T-helper 2 cell treated with Interferon-gamma antibody and Interleukin-4, amounts not matched to agents 5 μg/mL and 100 μg/mL, for 36 hours (primary cell): ENCODE data around the gene BICRAL.
"Not testable (repeated sequence)": the region's sequence is repeated elsewhere in the genome, so short reads cannot be mapped to it uniquely, and the experiment has no call there.

ENCODE experiments used
- DNase-seq: peaks from one replicate; pipeline ENCODE4 v3.0.0; 2021; ENCODE audit warnings: low spot score
- H3K27ac Mint-ChIP-seq: one replicate; pipeline ENCODE4 v1.8.0; 2021; ENCODE audit warnings: mild to moderate bottlenecking, mixed read lengths
- H3K27me3 Mint-ChIP-seq: one replicate; pipeline ENCODE4 v1.8.0; 2021; ENCODE audit warnings: low read depth, mixed read lengths
- H3K36me3 Mint-ChIP-seq: one replicate; pipeline ENCODE4 v1.8.0; 2021; ENCODE audit warnings: low read depth, mixed read lengths
- H3K4me1 Mint-ChIP-seq: one replicate; pipeline ENCODE4 v1.8.0; 2021; ENCODE audit warnings: low read depth, mixed read lengths
- H3K4me3 Mint-ChIP-seq: one replicate; pipeline ENCODE4 v1.8.0; 2022; ENCODE audit warnings: mild to moderate bottlenecking, moderate library complexity, mixed read lengths
- H3K9me3 Mint-ChIP-seq: one replicate; pipeline ENCODE4 v1.8.0; 2021; ENCODE audit warnings: mixed read lengths

The BICRAL gene

DNA sequence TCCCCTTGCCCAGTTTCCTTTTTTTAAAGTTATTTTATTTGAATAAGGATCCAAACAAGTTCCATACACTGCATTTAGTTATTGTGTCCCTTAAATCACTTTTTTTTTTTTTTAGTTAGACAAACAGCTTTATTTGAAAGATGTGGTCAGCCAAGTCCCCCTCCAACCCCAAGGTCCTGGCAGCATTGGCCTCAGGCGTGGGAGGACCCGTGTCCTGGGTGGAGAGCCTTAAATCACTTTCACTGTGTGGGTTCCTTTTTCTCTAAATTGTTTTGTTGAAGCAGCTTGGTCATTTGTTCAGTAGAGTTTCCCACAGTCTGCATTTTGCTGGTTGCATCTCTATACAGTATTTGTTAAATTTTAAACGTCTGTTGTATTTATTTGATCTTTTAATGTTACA lies 30.8 kb upstream of the BICRAL start:
- no peaks in the 10 kb centered on the region for H3K9me3 Mint-ChIP-seq
- H3K4me3 Mint-ChIP-seq = no peak overlapping the region
- peaks cover 15% of the 10 kb centered on the region for H3K36me3 Mint-ChIP-seq
- no peaks in the 10 kb centered on the region for H3K27me3 Mint-ChIP-seq
- peaks cover 17% of the 10 kb centered on the region for H3K4me1 Mint-ChIP-seq
- no peak overlapping the region for H3K27ac Mint-ChIP-seq
- DNase-seq = no peak

DNA sequence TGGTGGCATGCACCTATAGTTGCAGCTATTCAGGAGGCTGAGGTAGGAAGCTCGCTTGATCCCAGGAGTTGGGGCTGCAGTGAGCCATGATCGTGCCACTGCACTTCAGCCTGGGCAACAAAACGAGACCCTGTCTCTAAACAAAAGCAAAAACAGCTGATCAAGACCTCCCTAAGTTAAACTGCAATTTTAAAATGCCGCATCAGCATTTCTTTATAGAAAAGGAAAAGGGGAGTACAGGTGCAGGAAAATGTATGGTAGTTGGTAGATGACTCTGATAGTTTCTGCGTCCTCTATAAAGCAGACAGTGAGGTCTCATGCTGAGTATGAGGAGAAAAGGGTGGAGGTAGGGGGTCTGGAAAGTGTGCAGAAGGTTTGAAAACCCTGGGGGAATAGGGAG lies 27.1 kb upstream of the BICRAL start:
- Mint-ChIP-seq H3K36me3 (peaks cover 16% of the 10 kb centered on the region), H3K4me1 (no peaks in the 10 kb centered on the region), H3K27me3 (no peaks in the 10 kb centered on the region), H3K9me3 (no peaks in the 10 kb centered on the region), H3K4me3 (no peak overlapping the region), H3K27ac (no peak overlapping the region)
- DNase-seq = no peak

DNA sequence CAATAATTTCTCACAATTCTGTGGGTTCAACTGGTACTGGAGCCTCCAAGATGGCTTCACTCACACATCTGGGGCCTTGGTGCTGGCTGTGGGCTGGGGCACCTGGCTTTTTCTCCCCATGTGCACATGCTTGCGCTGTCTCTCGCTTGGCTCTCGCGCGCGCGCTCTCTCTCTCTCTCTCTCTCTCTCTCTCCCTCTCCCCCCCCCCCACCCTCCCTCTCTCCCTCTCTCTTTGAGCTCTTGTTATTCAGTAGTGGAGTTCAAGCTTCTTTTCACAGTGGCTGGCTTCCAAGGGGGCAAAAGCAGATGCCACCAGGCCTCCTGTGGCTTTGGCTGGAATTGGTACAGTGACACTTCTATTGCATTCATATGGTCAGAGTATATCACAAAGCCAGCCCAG lies 25.1 kb upstream of the BICRAL start:
- Mint-ChIP-seq H3K4me1 (peaks cover 3% of the 10 kb centered on the region), H3K4me3 (no peak overlapping the region), H3K9me3 (no peaks in the 10 kb centered on the region), H3K27ac (no peak overlapping the region), H3K36me3 (peaks cover 12% of the 10 kb centered on the region), H3K27me3 (no peaks in the 10 kb centered on the region)
- DNase-seq = no peak

DNA sequence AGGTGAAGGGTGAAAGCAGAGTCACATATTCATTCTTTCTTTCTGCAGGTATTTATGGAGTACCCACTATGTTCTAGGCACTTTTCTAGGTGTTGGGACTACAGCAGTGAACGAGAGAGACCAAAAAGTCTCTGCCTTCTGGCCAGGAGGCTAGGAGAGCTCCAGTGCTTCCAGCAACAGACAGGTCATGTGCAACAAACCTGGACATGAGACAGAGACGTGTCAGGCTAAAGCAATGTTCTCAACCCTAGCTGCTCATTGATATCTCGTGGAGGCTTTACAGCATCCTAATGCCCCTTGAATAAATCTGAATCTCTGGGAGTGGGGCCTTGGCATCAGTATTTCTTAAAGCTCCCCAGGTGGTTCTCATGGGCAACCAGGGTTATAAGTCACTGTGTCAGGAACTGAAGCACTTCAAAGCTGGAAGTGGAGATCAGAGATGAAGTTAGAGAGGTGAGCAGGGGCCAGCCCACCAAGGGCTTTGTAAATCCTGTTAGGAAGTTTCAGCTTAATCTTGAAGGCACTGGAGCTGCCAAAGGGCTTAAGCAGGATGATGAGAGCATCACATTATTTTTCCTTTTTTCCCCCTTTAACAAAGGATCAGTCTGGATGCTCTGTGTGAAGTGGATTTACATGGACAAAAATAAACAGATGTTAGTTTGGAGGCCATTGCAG lies 23.0 kb upstream of the BICRAL start:
- H3K9me3 Mint-ChIP-seq = no peaks in the 10 kb centered on the region
- H3K36me3 Mint-ChIP-seq = peaks cover 8% of the 10 kb centered on the region
- peaks cover 10% of the 10 kb centered on the region for H3K4me1 Mint-ChIP-seq
- H3K4me3 Mint-ChIP-seq = no peak overlapping the region
- no peaks in the 10 kb centered on the region for H3K27me3 Mint-ChIP-seq
- DNase-seq = no peak
- no peak overlapping the region for H3K27ac Mint-ChIP-seq

DNA sequence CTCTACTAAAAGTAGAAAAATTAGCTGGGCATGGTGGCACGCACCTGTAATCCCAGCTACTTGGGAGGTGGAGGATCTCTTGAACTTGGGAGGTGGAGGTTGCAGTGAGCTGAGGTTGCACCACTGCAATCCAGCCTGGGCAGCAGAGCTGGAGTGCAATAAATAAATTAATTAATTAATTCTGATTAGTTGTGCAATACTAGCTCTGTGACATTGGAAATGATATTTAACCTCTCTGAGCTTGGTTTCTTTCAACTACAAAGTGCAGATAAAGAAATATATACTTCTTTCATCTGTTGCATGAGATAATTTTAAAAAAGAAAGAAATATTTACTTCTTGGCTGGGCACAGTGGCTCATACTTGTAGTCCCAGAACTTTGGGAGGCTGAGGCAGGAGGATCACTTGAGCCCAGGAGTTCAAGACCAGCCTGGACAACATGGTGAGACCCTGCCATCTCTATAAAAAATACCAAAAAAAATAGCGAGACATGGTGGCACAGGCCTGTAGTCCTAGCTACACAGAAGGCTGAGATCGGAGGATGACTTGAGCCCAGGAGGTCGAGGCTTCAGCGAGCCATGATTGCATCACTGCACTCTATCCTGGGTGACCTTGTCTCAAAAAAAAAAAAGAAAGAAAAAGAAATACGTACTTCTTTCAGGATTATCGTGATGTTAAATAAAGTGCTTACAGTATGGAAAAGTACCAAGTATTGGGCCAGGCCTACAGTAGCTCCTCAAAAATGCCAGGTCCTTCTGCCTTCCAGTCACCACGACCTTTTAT lies 20.4 kb upstream of the BICRAL start:
- H3K4me1 Mint-ChIP-seq = peaks cover 14% of the 10 kb centered on the region
- H3K4me3 Mint-ChIP-seq = no peak overlapping the region
- H3K9me3 Mint-ChIP-seq = no peaks in the 10 kb centered on the region
- no peak for DNase-seq
- no peaks in the 10 kb centered on the region for H3K27me3 Mint-ChIP-seq
- H3K36me3 Mint-ChIP-seq = peaks cover 2% of the 10 kb centered on the region
- no peak overlapping the region for H3K27ac Mint-ChIP-seq

DNA sequence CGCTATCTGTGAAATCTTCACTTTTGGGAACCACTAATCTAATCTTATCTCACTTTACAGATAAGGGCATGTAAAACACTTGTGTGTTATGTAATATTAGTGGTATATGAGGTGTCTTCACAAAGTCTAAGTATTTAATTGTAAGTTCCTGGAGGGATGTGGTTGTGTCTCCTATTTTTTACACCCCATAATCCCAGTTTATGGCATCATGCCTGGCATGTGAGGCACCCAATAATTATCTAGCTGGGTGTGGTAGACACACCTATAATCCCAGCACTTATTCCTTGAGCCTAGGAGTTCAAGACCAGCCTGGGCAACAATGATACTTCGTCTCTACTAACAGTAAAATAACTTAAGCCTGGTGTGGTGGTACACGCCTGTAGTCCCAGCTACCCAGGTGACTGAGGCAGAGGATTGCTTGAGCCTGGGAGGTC lies 19.4 kb upstream of the BICRAL start:
- no peak overlapping the region for H3K4me3 Mint-ChIP-seq
- DNase-seq = no peak
- H3K36me3 Mint-ChIP-seq = peaks cover 4% of the 10 kb centered on the region
- H3K9me3 Mint-ChIP-seq = no peaks in the 10 kb centered on the region
- no peaks in the 10 kb centered on the region for H3K27me3 Mint-ChIP-seq
- H3K27ac Mint-ChIP-seq = no peak overlapping the region
- peaks cover 14% of the 10 kb centered on the region for H3K4me1 Mint-ChIP-seq

DNA sequence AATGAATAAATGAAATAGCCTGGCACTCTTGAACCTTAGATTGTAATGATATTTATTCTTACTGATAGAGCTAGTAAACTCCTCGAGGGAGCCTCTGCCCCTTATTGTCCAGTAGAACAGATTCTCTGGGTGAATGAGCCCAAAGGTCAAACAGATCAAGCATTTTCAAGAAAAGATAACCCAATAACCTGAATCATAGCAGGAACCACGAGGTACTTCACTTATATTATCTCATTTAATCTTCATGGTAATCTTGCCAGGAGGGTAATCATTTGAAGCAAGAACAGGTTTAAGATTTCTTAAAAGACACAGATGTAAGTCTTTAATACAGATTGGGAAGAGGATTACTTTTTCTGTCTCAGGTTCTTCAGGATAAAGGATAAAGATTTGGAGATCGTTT lies 18.9 kb upstream of the BICRAL start:
- no peaks in the 10 kb centered on the region for H3K27me3 Mint-ChIP-seq
- H3K9me3 Mint-ChIP-seq = no peaks in the 10 kb centered on the region
- peaks cover 18% of the 10 kb centered on the region for H3K4me1 Mint-ChIP-seq
- H3K4me3 Mint-ChIP-seq = no peak overlapping the region
- H3K27ac Mint-ChIP-seq = no peak overlapping the region
- H3K36me3 Mint-ChIP-seq = peaks cover 9% of the 10 kb centered on the region
- no peak for DNase-seq

DNA sequence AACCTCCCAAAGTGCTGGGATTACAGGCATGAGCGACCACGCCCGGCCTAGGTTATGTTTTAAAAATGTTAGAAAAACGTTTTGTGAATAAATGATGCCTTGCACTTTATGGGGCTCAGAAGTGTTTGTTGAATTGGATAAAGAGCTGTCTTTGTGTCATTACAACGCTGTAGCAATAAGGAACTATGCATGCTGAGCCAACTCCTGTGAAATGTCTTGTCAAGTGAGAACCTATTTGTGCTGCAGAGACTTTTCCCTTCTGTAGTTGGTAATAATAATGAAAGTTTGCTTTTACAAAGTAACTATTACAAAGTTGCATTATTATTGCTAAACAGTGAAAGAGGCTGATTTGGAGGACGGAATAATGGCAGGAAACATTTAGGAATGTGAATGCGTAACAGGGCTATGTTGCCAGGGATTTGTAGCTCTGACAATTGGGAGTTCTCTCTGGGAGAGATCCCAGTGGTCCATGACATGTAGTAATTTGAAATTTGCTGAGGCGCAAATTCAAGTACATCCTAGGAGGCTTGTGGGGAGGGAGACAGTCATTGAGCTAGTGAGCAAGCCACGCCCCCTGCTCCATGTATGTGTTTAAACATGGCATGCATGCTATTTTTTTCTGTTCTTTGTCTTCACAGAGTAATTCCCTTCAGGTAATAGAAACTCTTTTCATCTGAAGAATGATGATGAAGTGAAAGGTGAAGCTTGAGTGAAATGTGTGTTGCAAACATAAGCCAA lies 16.8 kb upstream of the BICRAL start:
- Mint-ChIP-seq H3K9me3 (no peaks in the 10 kb centered on the region), H3K36me3 (peaks cover 13% of the 10 kb centered on the region), H3K27me3 (no peaks in the 10 kb centered on the region), H3K4me3 (no peak overlapping the region), H3K27ac (peak overlapping the region; percentile 12), H3K4me1 (peaks cover 27% of the 10 kb centered on the region)
- DNase-seq = no peak

DNA sequence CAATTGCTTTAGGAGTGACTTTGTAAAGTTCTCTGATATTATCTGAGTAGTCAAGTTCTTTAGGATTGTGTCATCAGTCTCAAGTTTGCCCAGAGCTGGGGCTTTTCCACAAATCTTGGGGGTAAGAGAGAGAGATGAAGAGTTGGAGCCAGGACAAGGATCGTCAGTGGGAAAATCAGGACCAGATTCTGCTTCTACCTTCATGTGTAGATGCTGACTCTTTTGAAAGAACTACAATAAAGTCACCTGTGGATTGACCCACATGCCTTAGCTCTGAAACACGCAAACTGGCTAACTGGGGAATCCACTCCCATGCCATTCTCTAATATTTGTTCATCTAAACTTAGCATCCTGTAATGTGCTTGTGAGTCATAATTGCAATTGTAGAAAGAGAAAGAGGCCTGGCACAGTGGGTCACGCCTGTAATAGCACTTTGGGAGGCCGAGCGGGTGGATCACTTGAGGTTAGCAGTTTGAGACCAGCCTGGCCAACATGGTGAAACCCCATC lies 15.6 kb upstream of the BICRAL start:
- Mint-ChIP-seq H3K27me3 (no peaks in the 10 kb centered on the region), H3K4me1 (peaks cover 30% of the 10 kb centered on the region), H3K4me3 (no peak overlapping the region), H3K36me3 (peaks cover 15% of the 10 kb centered on the region), H3K27ac (no peak overlapping the region), H3K9me3 (no peaks in the 10 kb centered on the region)
- no peak for DNase-seq

DNA sequence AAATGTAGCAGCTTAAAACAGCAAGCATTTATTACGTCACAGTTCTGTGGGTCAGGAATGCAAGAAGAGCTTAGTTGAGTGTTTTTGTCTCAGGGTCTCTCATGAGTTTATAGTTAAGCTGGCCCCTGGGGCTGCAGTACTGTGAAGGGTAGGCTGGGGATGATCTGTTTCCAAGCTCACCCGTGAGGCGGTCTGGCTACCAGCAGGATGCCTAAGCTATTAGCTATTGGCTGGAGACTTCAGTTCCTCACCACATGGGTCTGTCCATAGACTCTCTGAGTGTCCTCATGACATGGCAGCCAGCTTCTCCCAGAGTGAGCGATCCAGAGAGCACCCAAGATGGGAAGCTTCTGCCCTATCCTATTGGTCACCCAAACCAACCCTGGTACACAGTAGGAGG lies 12.8 kb upstream of the BICRAL start:
- peaks cover 18% of the 10 kb centered on the region for H3K36me3 Mint-ChIP-seq
- H3K4me1 Mint-ChIP-seq = peaks cover 41% of the 10 kb centered on the region
- DNase-seq = no peak
- H3K27ac Mint-ChIP-seq = no peak overlapping the region
- no peaks in the 10 kb centered on the region for H3K9me3 Mint-ChIP-seq
- no peaks in the 10 kb centered on the region for H3K27me3 Mint-ChIP-seq
- H3K4me3 Mint-ChIP-seq = no peak overlapping the region

DNA sequence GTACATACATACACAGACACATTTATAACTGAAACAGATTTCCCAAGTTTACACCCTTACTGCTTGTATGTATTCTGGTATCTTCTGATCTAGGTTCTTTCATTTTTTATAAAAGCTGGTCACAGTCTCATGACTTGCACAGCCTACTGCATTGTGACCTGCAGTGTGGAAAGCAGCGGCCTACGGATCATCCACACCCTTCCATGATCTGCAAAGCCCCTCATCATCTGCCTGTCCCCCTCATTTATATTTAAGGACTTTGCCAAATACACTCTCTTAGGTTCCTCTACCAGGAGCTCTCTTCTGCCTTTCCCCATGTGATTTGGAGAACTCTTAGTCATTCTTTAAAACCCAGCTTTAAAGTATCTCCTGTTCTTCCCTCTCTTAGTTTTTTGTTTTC lies 12.0 kb upstream of the BICRAL start:
- peak overlapping the region; percentile 66 for H3K27ac Mint-ChIP-seq
- H3K27me3 Mint-ChIP-seq = no peaks in the 10 kb centered on the region
- H3K9me3 Mint-ChIP-seq = no peaks in the 10 kb centered on the region
- no peak overlapping the region for H3K4me3 Mint-ChIP-seq
- no peak for DNase-seq
- H3K36me3 Mint-ChIP-seq = peaks cover 19% of the 10 kb centered on the region
- H3K4me1 Mint-ChIP-seq = peaks cover 49% of the 10 kb centered on the region

DNA sequence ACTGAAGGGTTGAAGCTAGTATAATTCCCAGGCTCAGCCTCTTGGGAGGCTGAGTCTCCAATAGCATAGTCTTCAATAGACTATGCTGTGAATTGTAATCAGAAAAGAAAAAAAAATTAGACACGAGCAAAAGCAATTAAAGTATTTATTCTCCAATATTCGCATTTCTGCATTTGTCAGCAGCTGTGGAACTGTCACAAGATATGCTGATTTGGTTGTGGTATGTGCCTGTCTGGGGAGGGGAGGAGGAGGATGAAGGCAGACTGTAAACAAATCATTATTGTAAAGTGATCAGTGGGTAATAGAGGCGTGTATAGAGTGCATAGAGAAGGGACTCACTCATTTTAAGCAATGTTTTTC lies 10.1 kb upstream of the BICRAL start:
- DNase-seq = no peak
- Mint-ChIP-seq H3K27ac (peak overlapping the region; percentile 100), H3K4me3 (peak overlapping the region; percentile 87), H3K27me3 (no peaks in the 10 kb centered on the region), H3K9me3 (no peaks in the 10 kb centered on the region), H3K36me3 (peaks cover 22% of the 10 kb centered on the region), H3K4me1 (peaks cover 55% of the 10 kb centered on the region)

DNA sequence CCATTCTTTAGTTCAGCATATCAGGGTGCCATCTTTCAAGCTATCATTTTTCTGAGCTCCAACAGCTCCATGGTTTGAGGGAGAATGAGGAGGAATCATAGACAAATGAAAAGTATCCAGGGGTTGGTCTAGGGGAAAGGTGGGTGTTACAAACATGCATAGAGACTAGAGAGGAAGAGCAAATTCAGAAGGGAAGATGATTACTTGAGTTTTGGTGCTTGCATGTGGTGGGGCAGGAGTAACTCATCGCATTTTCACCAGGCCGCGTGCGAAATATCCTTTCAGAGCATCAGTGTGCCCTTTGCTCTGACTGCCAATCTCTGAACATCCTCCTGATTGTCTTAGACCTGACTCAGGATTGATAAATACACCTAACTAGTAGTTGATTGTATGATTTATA lies 7.7 kb upstream of the BICRAL start:
- DNase-seq = peak; percentile 24
- Mint-ChIP-seq H3K4me3 (peak overlapping the region; percentile 71), H3K4me1 (peaks cover 63% of the 10 kb centered on the region), H3K27ac (peak overlapping the region; percentile 93), H3K9me3 (no peaks in the 10 kb centered on the region), H3K27me3 (no peaks in the 10 kb centered on the region), H3K36me3 (peaks cover 17% of the 10 kb centered on the region)

DNA sequence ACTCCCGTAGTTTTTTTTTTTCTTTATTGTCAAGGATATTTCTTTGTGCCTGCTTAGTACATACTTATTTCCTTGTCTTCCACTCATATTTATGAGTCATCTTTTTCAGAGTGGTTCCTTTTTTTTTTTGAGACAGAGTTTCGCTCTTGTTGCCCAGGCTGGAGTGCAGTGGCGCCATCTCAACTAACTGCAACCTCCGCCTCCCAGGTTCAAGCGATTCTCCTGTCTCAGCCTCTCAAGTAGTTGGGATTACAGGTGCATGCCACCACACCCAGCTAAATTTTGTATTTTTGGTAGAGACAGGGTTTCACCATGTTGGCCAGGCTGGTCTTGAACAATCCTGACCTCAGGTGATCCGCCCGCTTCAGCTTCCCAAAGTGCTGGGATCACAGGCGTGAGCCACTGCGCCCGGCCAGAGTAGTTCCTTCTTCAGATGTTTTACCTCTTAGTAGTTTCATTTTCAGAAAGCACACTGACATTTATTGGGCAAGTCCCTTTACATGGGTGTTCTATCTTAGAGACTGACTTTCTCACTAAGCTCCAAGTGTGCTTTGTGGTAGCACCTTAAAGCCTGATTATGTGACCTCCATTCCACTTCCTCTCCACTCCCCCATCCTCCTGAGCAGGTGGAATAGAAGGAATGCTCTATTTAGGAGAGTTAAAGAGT lies 6.9 kb upstream of the BICRAL start:
- H3K9me3 Mint-ChIP-seq, H3K27me3 Mint-ChIP-seq: not testable (repeated sequence)
- DNase-seq = peak; percentile 57

More for the DNA sequence above, 6.9 kb upstream of the BICRAL start:
- Mint-ChIP-seq H3K4me1 (peaks cover 61% of the 10 kb centered on the region), H3K36me3 (peaks cover 15% of the 10 kb centered on the region), H3K27ac (peak overlapping the region; percentile 93), H3K4me3 (peak overlapping the region; percentile 71)
